Keratinocyte (primary cell): ENCODE data around the gene HOXB9. TPM values are rescaled to one million over a fixed set of nuclear protein-coding genes. Genes with fewer than 3 reads are reported as not detected.
A peak's percentile ranks its signal among the peaks of the same experiment; 100 is the strongest.

ENCODE experiments used
- DNase-seq: peaks from one replicate; pipeline ENCODE4 v3.0.0-alpha.2; 2011; ENCODE audit warnings: low read depth, missing footprints, low spot score
- FAIRE-seq: peaks from 2 replicates; lab custom pipeline; 2011; peaks lifted over from hg19 to GRCh38; lab: Jason Lieb, UNC
- H2AFZ ChIP-seq: 2 replicates; pipeline ENCODE4 v1.6.0; 2012; ENCODE audit warnings: low read length, control low read depth, inconsistent platforms; ENCODE audit not compliant: control insufficient read depth
- H3K27ac ChIP-seq: 2 replicates; pipeline ENCODE4 v1.5.1; 2011; ENCODE audit warnings: low read length; ENCODE audit not compliant: control insufficient read depth, insufficient read depth
- H3K27me3 ChIP-seq: 3 replicates; pipeline ENCODE4 v1.6.0; 2011; ENCODE audit warnings: low read length; ENCODE audit not compliant: control insufficient read depth, insufficient read depth; ENCODE audit errors: extremely low read depth
- H3K36me3 ChIP-seq, 2 experiments: 2 replicates in 1 of 2; 3 replicates in 1 of 2; pipeline ENCODE4 v1.5.1; 2011; ENCODE audit warnings: low read length in 2 of 2, mild to moderate bottlenecking in 1 of 2; ENCODE audit not compliant: control insufficient read depth in 2 of 2, insufficient read depth in 2 of 2; ENCODE audit errors: extremely low read depth in 1 of 2
- H3K4me1 ChIP-seq: 3 replicates; pipeline ENCODE4 v1.5.1; 2011; ENCODE audit warnings: low read length; ENCODE audit not compliant: control insufficient read depth, insufficient read depth; ENCODE audit errors: extremely low read depth
- H3K4me2 ChIP-seq: 3 replicates; pipeline ENCODE4 v1.6.0; 2011; ENCODE audit warnings: low read depth, low read length; ENCODE audit not compliant: control insufficient read depth, insufficient read depth; ENCODE audit errors: extremely low read depth
- H3K4me3 ChIP-seq, 3 experiments: fragments of 200-600 bp in 1 of 3; sonication (generic) in 1 of 3; 2 replicates in 2 of 3; 3 replicates in 1 of 3; pipeline ENCODE4 v1.5.1; 2011 to 2016; ENCODE audit warnings: low read length in 3 of 3, mild to moderate bottlenecking in 3 of 3, control low read depth in 2 of 3, inconsistent platforms in 1 of 3, low read depth in 1 of 3, mixed read lengths in 1 of 3, mixed run types in 1 of 3, moderate library complexity in 1 of 3; ENCODE audit not compliant: control insufficient read depth in 2 of 3, insufficient read depth in 2 of 3; ENCODE audit errors: extremely low read depth in 1 of 3
- H3K79me2 ChIP-seq: 2 replicates; pipeline ENCODE4 v1.6.0; 2012; ENCODE audit warnings: low read length; ENCODE audit not compliant: control insufficient read depth, insufficient read depth
- H3K9ac ChIP-seq: 3 replicates; pipeline ENCODE4 v1.6.0; 2011; ENCODE audit warnings: low read length; ENCODE audit not compliant: control insufficient read depth, insufficient read depth; ENCODE audit errors: extremely low read depth
- H3K9me1 ChIP-seq: 3 replicates; pipeline ENCODE4 v1.6.0; 2011; ENCODE audit warnings: low read length; ENCODE audit not compliant: control insufficient read depth, insufficient read depth; ENCODE audit errors: extremely low read depth
- H3K9me3 ChIP-seq: 2 replicates; pipeline ENCODE4 v1.5.1; 2012; ENCODE audit warnings: low read depth, low read length; ENCODE audit not compliant: control insufficient read depth
- H4K20me1 ChIP-seq: 3 replicates; pipeline ENCODE4 v1.6.0; 2011; ENCODE audit warnings: low read length; ENCODE audit not compliant: control insufficient read depth, insufficient read depth; ENCODE audit errors: extremely low read depth
- CTCF ChIP-seq, 3 experiments: IDR thresholded peaks in 1 of 3; conservative IDR thresholded peaks in 1 of 3; optimal IDR thresholded peaks in 1 of 3; 2 replicates in 2 of 3; 3 replicates in 1 of 3; pipeline versions ENCODE3 to v1.5.1; 2011; ENCODE audit warnings: low read length in 3 of 3, mild to moderate bottlenecking in 3 of 3, moderate library complexity in 2 of 3, control low read depth in 1 of 3, inconsistent platforms in 1 of 3; ENCODE audit not compliant: insufficient read depth in 2 of 3; ENCODE audit errors: extremely low read depth in 1 of 3
- EZH2 ChIP-seq: IDR thresholded peaks from one replicate; pipeline ENCODE4 v1.6.1; 2012; ENCODE audit warnings: inconsistent platforms, mild to moderate bottlenecking, low read length, moderate library complexity
- dilution Hi-C: fragments of 300-500 bp; cut with MboI; formaldehyde crosslinking; loops from one replicate; pipeline ENCODE4 v1.7.0; 2020; ENCODE audit warnings: low sequenced_read_pairs; ENCODE audit not compliant: extremely low pct_ligation_motif_present
- polyA plus RNA-seq, 5 experiments: library from polyadenylated mRNA; depleted of rRNA in 3 of 5; stranded (reverse) in 3 of 5; stranded (forward) in 1 of 5; unstranded in 1 of 5; fragments of >200 nt; gene quantifications; 1 replicate in 1 of 5; 2 replicates in 3 of 5; 3 replicates in 1 of 5; pipeline versions ENCODE4 v1.2.1 to v1.2.3, GENCODE V29; 2011 to 2012; ENCODE audit warnings: missing spikeins in 2 of 5, low read depth in 1 of 5, low replicate concordance in 1 of 5

The HOXB9 gene
- polyA plus RNA-seq, 1 donor (not counting 4 experiments of a cell fraction or from before 2014, with no cell fraction given), result 0.03 TPM

GRCh38 chr17:48600244-48601098 lies 25.7 kb downstream of the HOXB9 start:
- Histone ChIP-seq H3K9me3 (no peaks in the 10 kb centered on the region), H3K36me3 (peaks cover 0 to 3% of the 10 kb centered on the region in 2 experiments), H3K27me3 (peaks cover 100% of the 10 kb centered on the region), H3K79me2 (no peaks in the 10 kb centered on the region), H3K9ac (no peak overlapping the region), H2AFZ (no peak overlapping the region), H3K4me3 (no peak overlapping the region), H4K20me1 (no peaks in the 10 kb centered on the region), H3K4me1 (peaks cover 14% of the 10 kb centered on the region), H3K9me1 (no peaks in the 10 kb centered on the region), H3K27ac (no peak overlapping the region), H3K4me2 (no peak overlapping the region)
- FAIRE-seq, result no peak
- TF ChIP-seq EZH2, result no peak
- TF ChIP-seq CTCF (optimal IDR thresholded peaks at IDR 0.05 in 1 of 3, IDR thresholded peaks at IDR 0.05 in 1 of 3, conservative IDR thresholded peaks at IDR 0.05 in 1 of 3; ENCODE audit: extremely low read depth in 1 of 3, insufficient read depth in 2 of 3, low read length in 3 of 3), result no peak
- DNase-seq, result no peak
- dilution Hi-C loops, result no loop called here

- Histone ChIP-seq H3K9me1 (no peaks in the 10 kb centered on the region), H3K79me2 (no peaks in the 10 kb centered on the region), H3K27ac (no peak overlapping the region), H3K9ac (no peak overlapping the region), H3K27me3 (peaks cover 100% of the 10 kb centered on the region), H4K20me1 (no peaks in the 10 kb centered on the region), H3K36me3 (peaks cover 0 to 4% of the 10 kb centered on the region in 2 experiments), H3K4me2 (no peak overlapping the region), H3K4me1 (peaks cover 14% of the 10 kb centered on the region), H2AFZ (no peak overlapping the region), H3K4me3 (no peak overlapping the region), H3K9me3 (no peaks in the 10 kb centered on the region)
- TF ChIP-seq EZH2, result peak; percentile 48
- no peak for TF ChIP-seq CTCF (optimal IDR thresholded peaks at IDR 0.05 in 1 of 3, IDR thresholded peaks at IDR 0.05 in 1 of 3, conservative IDR thresholded peaks at IDR 0.05 in 1 of 3; ENCODE audit: extremely low read depth in 1 of 3, insufficient read depth in 2 of 3, low read length in 3 of 3)
- DNase-seq (no peak), FAIRE-seq (no peak)
- dilution Hi-C loops, result no loop called here
These were observed 26.8 kb downstream of the HOXB9 start for GRCh38 chr17:48599354-48599753.
